ENCODE results near the gene ALOX12B. TPM values are rescaled to one million over a fixed set of nuclear protein-coding genes. Genes with fewer than 3 reads are reported as not detected.

Gene ALOX12B
- polyA plus RNA-seq, 1 of the 3 experiments (the other 2 are of a cell fraction): 0.20 TPM

- Histone ChIP-seq H3K79me2 (ENCODE audit: insufficient read depth) (no peaks in the 10 kb centered on the region), H3K36me3 (replicated peaks in 1 of 2; ENCODE audit: control insufficient read depth in 1 of 2, insufficient read depth in 2 of 2, low read length in 1 of 2) (no peaks in the 10 kb centered on the region), H3K9me3 (no peaks in the 10 kb centered on the region), H3K4me1 (ENCODE audit: control insufficient read depth in 1 of 2, insufficient read depth in 2 of 2, low read depth in 1 of 2, low read length in 1 of 2) (no peaks in the 10 kb centered on the region), H3K4me3 (ENCODE audit: low read depth in 2 of 2, low read length in 1 of 2) (no peak overlapping the region), H3F3A (replicated peaks; ENCODE audit: insufficient read depth) (no peaks in the 10 kb centered on the region), H3K27ac (ENCODE audit: low read depth in 2 of 2, low read length in 1 of 2) (no peak overlapping the region), H3K9me2 (no peaks in the 10 kb centered on the region), H3K27me3 (ENCODE audit: insufficient read depth) (peaks cover 10% of the 10 kb centered on the region), H3K4me2 (no peak overlapping the region), H4K20me1 (ENCODE audit: insufficient read depth) (no peaks in the 10 kb centered on the region), H2AFZ (ENCODE audit: low read depth) (no peak overlapping the region), H3K9ac (no peak overlapping the region)
- CTCF ChIA-PET: interaction anchor here (1.0 to 9.7 kb wide), 3 partner anchors 9 to 12 kb away, joined by 3 to 143 read pairs (median 5); no protein-coding TSS in a partner anchor
- 76% methylated on average over 8 of the region's 8 CpGs for WGBS (ENCODE audit: low lambda C conversion rate)
- no peak for DNase-seq
- POLR2A ChIA-PET: no interaction called here
- no peak for TF ChIP-seq NFIC (IDR thresholded peaks at IDR 0.05; ENCODE audit: borderline replicate concordance)
- no peak for TF ChIP-seq TAF1 (IDR thresholded peaks at IDR 0.05; ENCODE audit: borderline replicate concordance, low read depth, low read length)
- TF ChIP-seq MAX (IDR thresholded peaks at IDR 0.05; ENCODE audit: low read depth): no peak
- no peak for TF ChIP-seq REST (IDR thresholded peaks at IDR 0.05; ENCODE audit: low read depth, low read length)
- no peak for TF ChIP-seq YY1 (IDR thresholded peaks at IDR 0.05; ENCODE audit: low read depth)
- TF ChIP-seq JUND (IDR thresholded peaks at IDR 0.05): no peak
- TF ChIP-seq FOXM1 (IDR thresholded peaks at IDR 0.05; ENCODE audit: low read depth): no peak
- no peak for TF ChIP-seq TCF12 (IDR thresholded peaks at IDR 0.05)
- TF ChIP-seq USF2 (IDR thresholded peaks at IDR 0.05; ENCODE audit: borderline replicate concordance, low read depth, low read length): no peak
- TF ChIP-seq IRF3 (IDR thresholded peaks at IDR 0.05; ENCODE audit: low read depth, low read length): no peak
- TF ChIP-seq ZBTB33 (IDR thresholded peaks at IDR 0.05; ENCODE audit: borderline replicate concordance, low read depth): no peak
- no peak for TF ChIP-seq TEAD4 (IDR thresholded peaks at IDR 0.05; ENCODE audit: borderline replicate concordance, insufficient read depth)
- no peak for TF ChIP-seq MEF2A (IDR thresholded peaks at IDR 0.05; ENCODE audit: borderline replicate concordance, low read depth)
- TF ChIP-seq GABPA (IDR thresholded peaks at IDR 0.05; ENCODE audit: low read depth): no peak
- TF ChIP-seq RXRA (IDR thresholded peaks at IDR 0.05; ENCODE audit: borderline replicate concordance, low read depth): no peak
- TF ChIP-seq PBX3 (IDR thresholded peaks at IDR 0.05): no peak
- no peak for TF ChIP-seq USF1 (IDR thresholded peaks at IDR 0.05; ENCODE audit: borderline replicate concordance, low read depth)
- no peak for TF ChIP-seq POLR2AphosphoS5 (IDR thresholded peaks at IDR 0.05; ENCODE audit: low read depth, low read length)
- TF ChIP-seq FOXJ3 (CRISPR knock-in tag; IDR thresholded peaks at IDR 0.05): no peak
These were observed 38.8 kb downstream of the ALOX12B start for GRCh38 chr17:8048736-8049135.
